ENCODE results near the gene IL31.

GRCh38 chr12:122152754-122153153, 21.3 kb downstream of the IL31 start:
- TF ChIP-seq GLI4 (tag by site-specific recombination; IDR thresholded peaks at IDR 0.05) (no peak), ZFP41 (tag by site-specific recombination; IDR thresholded peaks at IDR 0.05; ENCODE audit: borderline replicate concordance) (no peak), ZNF645 (tag by site-specific recombination; IDR thresholded peaks at IDR 0.05) (no peak), ZNF274 (IDR thresholded peaks at IDR 0.05; ENCODE audit: low read length) (no peak), ZNF274 (tag by site-specific recombination; IDR thresholded peaks at IDR 0.05; ENCODE audit: borderline replicate concordance) (no peak), CTCF (tag by site-specific recombination; IDR thresholded peaks at IDR 0.05) (no peak), ZNF704 (tag by site-specific recombination; IDR thresholded peaks at IDR 0.05) (no peak), PRDM10 (tag by site-specific recombination; IDR thresholded peaks at IDR 0.05) (no peak), ZNF76 (tag by site-specific recombination; IDR thresholded peaks at IDR 0.05; ENCODE audit: borderline replicate concordance, low read depth) (no peak), AEBP2 (tag by site-specific recombination; IDR thresholded peaks at IDR 0.05; ENCODE audit: borderline replicate concordance) (no peak), ZNF239 (tag by site-specific recombination; IDR thresholded peaks at IDR 0.05) (no peak), ZNF555 (tag by site-specific recombination; conservative IDR thresholded peaks at IDR 0.05) (no peak), ZBTB21 (tag by site-specific recombination; IDR thresholded peaks at IDR 0.05) (no peak), ZNF350 (tag by site-specific recombination; IDR thresholded peaks at IDR 0.05) (no peak)
